ENCODE data around the gene CCND3.

DNA sequence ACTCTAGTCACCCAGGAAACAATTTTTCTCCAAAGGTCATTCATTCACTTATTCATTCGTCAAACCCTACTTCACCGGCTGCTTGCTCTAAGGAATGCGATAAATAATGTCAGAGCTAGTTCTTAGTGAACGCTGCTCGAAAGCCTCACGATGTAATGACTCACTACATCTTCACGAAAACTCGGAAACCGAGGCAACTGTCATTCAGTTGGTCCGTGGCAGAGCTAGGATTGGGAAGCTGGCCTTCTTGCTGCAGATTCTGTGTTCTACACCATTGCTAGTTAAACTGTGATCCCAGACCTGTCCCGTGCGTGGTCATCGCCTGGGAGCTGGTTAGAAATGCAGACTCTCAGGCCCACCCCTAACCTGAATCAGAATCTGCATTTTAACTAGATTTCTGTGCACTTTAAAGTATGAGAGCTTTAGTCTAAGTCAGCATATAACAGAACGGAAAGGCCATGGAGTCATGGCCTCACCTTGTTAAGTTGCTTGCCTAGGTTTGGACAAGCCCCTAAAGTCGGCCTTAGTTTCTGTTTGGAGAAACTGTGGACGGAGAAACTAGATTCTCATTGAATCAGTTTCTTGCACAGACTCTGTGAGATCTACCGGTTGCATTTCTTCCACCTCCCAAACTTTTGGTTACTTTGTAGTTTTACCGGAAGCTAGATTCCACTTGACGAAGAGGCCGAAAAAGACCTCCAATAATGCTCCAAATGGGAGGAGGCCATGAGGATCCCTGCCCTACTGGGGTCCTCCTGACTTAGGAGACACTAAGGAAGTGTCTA, 651 bp upstream of the CCND3 start:
- TF ChIP-seq POLR2AphosphoS5 (IDR thresholded peaks at IDR 0.05; ENCODE audit: low read depth, low read length) (no peak), POLR2A (IDR thresholded peaks at IDR 0.05; ENCODE audit: low read depth, low read length) (no peak), SPI1 (IDR thresholded peaks at IDR 0.05; ENCODE audit: low read depth, low read length) (no peak), TAF1 (IDR thresholded peaks at IDR 0.05; ENCODE audit: low read depth, low read length) (no peak; the same call in 1 of the 2 replicates), POU2F2 (IDR thresholded peaks at IDR 0.05; ENCODE audit: low read depth, low read length) (no peak; the same call in 1 of the 2 replicates)

All from GM12891 (cell line).